Activated T-helper 1 cell treated with anti-CD3 and anti-CD28 coated beads, Interleukin-2, amount 50 U/mL, for 16 hours (primary cell): ENCODE results near the gene PHF12.

Source experiments
- DNase-seq, 2 donors: peaks; one replicate each; pipeline ENCODE4 v3.0.0-alpha.2; 2020; ENCODE audit warnings: low read depth in 1 of 2, low spot score in 1 of 2

Gene PHF12

DNA sequence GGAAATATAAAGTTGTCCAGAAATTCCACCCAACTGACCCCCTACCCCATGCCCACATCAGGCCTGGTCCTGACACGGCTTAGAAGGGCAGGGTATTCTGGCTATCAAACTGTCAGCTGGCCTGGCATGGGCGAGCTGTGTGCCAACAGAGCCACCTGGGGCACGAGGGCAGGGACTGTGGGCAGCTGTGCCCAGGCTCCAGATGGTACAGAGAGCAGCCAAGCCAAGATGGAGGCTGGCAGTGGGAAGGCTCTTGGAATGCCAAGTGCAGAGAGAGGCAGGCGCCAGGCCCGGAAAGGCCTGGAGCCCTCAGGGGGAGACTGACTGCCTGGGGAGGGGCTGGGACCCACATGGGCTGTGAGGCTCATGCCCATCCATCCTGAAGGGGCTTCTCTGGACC lies 24.3 kb upstream of the PHF12 start:
- no peak for DNase-seq

DNA sequence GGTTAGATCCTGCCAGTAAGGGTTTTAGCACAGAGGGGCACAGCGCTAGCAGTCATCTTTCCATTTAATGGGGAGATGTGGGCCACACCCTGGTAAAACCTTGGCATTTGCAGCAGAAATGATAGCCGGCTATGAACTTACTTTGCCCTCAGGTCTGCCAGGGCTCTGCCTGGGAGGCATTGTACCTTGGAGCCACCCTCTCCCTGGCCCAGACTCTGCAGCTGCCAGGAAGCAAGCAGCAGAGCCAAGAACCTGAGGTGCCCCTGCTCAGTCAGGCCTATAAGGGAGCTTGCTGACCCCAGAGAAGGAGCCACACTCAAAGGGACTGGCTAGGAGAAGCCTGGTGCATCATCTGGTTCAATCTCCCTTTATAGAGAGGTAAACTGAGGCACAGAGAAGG lies 23.7 kb upstream of the PHF12 start:
- DNase-seq = no peak

DNA sequence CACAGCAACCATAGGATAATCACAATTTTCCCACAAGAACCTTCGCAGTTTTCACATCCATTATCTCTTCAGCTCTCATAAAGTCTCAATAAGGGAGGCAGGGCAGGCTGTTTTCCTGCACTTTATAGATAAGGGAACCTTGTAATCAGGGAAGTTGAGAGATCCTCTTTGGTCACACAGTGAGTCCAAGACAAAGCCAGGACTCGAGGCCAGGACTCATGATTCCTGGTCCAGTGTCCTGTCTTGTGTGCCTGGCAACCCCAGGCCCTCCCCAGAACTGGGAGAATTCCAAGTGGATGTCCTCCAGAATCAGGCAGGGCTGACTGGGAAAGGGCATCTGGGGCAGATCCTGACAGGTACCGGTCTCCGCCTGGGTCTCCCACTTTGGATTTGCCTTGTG lies 23.1 kb upstream of the PHF12 start:
- no peak for DNase-seq

DNA sequence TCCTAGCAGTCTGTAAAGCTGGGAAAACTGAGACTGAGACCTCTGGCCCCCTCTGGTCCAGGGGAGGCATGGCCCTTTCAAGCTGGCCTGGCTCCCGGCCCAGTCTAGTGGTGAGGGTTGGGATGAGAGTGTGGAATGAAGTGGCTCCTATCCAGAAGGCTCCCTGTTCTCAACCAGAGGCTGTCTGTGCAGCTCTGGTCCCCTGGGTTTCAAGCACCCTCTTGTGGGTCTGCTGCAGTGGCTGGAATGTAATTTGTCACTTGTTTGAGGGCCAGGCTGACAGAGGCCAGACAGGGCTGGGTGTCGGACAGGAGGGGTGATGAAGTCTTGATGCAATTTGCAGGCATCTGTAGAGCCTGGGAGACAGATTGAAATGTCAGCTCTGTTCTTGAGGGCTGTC lies 22.1 kb upstream of the PHF12 start:
- no peak for DNase-seq

DNA sequence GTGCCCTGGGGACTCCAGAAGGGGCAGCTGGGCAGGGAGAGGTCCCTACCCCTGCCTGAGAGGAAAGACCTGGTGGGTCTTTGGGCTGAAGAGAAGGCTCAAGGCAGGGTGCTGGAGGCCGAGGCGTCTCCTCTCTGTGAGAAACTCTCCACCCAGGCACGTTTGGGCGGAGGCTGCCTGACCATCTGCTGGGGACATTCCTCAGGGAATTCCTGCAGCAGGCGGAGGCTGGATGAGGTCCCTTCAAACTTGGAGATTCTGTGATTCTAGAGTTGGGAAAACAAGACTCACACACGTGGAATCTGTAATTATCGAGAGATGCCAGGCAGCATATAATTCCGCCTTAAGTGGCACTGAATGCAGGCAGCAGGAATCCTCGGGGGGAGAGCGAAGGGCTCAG lies 21.1 kb upstream of the PHF12 start:
- no peak for DNase-seq

DNA sequence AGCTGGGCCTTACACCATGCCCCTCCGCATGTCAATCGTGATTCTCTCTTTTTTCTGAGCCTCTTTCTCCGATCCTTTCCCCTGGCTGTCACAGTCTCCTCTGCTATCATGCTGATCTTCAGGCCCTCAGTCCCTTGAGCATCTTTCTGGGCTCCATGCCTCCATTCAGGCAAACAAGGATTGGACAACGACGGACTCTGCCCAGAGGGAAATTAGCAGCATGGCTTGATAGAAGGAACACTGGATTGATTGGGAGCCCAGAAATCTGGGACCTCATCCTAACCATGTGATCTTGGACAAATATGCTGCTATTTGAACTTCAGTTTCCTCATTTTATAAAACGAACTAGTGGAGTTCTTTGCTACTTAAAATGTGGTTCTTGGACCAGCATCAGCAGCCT lies 19.6 kb upstream of the PHF12 start:
- DNase-seq = no peak

DNA sequence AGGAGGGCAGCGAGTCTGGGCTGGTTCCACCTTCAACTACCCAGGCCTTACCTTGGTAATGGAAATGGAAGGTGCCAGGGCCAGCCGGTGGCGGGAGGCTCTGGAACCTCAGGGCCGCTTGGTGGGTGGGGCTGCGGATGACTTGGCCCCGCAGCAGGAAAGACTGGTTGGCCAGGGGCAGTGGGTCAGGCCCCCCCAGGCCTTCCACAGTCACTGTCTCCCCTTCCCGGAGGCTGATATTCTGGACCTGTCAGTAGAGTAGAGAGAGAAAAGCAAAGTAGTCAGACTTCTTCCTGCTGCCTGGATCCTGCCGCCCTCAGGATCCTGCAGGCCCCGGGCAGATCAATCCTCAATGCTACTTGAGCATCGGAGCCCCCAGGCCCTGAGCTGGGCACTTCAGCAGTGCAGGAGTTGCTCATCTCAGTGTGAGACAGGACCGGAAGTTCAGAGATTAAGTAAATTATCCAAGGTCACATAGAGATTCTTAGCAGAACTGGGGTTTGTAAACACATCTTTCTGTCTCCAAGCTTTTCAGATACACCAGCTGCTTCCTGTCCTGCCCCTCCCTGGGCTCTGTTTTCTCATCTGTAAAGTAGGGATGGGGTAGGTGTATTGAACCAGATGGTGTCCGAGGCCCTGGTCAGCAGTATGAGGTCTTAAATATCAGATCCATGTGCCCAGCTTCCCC lies 18.5 kb upstream of the PHF12 start:
- no peak for DNase-seq

DNA sequence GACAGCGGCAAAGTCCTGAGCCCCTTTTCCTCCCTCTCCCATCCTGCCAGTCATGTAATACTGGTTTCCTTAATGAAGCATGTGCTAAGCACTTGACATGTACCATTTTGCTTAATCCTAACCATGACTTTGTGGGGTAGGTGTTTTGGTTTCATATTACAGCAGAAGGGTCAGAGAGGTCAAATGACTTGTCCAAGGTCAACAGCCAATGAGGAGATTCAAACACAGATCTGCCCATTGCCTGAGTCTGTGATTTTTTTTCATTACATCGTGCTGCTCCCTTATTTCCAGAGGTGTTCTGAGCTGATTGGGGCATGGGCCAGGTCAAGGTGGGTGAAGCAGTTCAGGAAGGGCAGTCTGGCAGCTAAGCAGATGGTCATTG lies 17.6 kb upstream of the PHF12 start:
- no peak for DNase-seq

DNA sequence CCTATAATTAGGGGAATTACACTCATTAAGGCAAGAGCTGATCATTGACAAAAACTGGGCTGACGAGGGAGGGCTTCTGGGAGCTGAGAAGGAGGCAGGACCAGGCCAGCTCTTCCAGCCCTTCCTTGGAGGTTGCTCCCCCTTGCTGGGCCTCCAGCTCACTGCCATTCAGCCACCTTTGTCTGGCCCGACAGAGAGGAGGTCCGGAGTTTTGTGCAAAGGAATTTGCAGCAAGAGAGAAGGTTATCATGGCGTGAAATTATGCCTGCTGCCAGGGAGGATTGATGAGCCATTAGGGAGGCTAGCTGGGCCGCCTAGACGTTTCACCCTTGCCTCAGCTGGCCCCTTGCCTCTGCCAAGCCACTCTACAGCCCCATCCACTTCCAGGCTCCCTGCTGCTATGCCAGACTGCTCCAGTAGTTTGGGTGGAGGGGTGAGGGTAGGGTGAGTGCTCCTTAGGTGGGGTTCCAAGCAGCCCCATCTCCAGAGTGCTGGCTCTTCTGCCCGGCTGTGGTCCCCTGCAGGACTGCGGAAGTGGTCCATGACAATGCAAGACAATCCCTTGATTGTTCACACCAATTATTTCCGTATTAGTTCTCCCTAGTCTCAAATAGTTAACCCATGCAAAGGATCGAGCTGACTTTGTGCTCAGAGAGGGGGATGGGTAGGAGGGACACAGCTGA lies 17.1 kb upstream of the PHF12 start:
- DNase-seq = no peak

DNA sequence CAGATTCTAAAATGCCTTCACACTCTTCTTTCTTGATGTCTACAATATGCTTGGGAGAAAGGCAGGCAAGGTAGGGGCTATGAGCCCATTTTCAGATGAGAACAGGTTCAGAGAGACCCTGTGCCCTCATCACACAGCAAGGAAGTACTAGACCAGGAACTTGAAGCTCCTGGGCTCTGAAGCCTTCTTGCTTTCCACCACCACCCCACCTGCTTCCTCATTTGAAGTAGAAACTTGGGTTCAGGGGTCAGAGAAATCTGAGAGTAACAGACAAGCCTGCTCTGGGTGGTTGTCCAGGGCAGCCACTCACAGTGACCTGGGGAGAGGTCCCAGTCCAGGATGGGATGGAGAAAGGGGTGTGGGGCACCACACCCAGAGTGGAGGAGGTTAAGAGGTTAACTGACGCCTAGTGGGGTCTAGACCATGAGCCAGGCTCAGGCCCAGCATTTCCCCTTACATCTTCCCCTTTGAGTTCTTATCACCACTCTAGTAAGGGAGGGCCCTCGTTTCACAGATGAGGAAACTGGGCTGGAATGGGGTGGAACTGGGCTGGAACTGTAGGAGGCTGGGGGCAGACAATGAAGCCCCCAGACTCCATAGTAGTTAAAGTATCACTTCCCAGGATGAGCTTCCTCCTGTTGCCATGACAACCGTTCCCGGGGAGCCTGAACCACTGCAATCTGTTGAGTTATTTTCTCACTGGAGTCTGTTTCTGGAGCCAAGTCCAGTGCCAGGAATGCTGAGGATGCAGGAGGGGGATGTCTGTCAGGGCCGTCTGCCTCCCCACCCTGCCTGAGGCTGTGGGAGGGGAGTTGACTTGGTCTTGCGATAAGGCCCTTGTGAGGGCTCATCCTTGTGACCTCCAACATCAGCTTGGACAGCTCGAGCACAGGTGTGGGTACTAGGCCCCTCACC lies 16.2 kb upstream of the PHF12 start:
- no peak for DNase-seq

DNA sequence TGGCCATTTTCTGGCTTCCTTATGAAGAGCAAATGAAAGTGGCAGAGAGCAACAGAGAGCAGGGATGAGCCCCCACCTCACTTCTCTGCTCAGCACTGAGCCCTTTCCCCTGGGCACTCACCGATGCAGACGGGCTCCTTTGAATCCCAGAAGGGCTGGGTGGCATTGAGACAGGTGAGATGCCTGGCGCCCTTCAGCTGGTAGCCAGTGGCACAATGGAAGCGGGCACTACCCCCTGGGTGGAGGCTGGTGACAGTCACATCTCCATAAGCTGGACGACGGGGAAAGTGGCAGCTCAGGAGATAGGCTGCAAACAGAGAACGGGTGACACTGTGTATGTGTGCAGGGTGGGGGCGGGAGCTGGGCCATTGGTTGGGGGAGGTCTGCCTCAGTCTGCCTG lies 12.5 kb upstream of the PHF12 start:
- no peak for DNase-seq

DNA sequence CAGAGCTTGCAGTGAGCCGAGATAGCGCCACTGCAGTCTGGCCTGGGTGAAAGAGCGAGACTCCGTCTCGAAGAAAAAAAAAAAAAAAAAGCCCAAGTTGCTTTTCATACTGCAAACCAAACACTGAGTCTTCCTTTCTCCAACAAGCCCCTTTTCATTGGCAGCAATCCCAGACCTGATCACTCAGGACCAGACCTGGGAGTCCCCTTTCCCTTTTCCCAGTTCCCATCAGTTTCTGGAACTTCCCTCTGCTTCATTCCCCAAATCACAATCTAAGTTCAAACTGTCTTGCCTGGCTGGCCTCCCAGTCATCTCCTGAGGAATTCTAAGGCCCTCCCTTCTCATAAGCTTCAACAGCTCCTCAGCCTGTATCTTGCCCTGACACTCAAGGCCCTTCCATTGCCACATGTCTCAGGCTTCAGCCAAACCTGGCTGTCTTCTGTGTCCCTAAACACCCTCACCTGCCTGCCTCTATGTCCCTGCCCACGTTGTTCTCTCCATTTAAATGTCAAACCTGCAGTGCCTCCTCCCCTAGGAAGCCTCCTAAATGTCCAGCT lies 11.8 kb upstream of the PHF12 start:
- DNase-seq = no peak

DNA sequence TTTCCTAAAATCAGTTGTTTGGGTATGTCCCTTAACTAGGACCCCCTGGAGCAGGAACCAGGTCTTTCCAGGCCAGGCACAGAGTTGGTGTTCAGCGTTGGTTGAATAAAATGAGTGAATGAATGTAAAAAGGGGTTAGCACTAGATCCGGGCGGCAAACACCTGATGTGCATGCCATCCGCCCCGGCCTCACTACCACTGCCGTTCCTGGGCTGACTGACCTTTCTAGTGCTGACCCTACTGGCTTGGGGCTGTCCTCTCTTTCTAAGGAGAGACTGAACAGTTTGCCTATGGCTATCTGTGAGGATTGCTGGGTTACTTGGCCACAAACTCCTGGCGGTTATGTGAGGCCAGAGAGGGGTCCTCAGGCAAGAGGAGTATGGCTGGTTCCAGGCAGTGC lies 10.1 kb upstream of the PHF12 start:
- DNase-seq = no peak

DNA sequence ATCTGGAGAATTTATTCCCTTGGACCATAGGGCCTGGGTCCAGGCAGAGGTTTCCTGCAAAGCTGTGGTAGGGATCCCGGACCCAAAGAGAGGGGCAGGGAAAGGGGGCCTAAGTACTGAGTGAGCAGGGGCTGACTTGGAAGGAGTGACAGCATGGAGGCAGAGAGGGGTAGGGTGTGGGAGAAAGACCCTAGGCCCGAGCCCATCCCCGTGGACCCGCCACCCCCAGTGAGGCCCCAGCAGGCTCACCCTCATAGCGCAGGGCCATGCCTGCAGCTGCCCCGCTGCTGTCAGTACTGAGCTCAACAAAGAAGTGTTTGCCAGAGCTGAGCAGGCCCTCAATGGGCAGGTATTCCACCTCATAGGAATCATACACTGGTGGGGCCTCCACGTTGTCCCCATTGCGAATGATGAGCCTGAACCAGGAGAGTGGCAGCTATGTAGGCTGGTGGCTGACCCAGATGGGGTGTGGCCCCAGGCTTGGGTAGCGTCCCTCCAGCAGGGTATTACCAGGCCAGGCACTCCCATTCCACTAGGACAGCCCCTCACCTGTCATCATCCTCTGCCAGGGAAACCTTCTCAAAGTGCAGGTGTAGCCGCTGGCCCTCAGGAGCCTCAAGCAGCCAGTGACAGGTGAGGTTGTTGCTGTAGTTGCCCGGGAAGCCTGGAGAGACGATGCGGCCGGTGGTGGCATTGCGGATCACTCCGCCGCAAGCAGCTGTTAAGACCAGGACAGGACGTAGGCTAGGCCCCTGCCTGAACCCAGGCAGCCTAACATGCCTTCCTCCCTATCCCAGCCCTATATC lies 9.1 kb upstream of the PHF12 start:
- no peak for DNase-seq

DNA sequence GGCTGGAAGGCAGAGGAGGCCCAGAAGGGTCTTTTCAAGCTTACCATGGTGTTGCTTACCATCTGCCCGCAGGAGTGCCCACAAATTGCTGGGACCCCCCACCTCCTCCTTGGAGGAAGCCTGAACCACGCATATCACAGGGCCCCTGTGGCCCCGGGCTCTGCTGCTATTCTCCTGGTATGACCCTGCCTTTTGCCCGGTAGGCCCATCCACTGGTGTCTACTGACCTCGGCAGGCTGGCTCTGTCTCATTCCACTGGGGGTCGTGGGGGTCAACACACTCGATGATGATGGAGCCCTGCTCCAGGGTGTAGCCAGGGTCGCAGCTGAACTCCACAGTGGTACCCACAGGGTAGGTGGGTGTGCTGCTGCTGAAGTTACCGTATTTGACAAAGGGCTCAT lies 8.2 kb upstream of the PHF12 start:
- DNase-seq = no peak

DNA sequence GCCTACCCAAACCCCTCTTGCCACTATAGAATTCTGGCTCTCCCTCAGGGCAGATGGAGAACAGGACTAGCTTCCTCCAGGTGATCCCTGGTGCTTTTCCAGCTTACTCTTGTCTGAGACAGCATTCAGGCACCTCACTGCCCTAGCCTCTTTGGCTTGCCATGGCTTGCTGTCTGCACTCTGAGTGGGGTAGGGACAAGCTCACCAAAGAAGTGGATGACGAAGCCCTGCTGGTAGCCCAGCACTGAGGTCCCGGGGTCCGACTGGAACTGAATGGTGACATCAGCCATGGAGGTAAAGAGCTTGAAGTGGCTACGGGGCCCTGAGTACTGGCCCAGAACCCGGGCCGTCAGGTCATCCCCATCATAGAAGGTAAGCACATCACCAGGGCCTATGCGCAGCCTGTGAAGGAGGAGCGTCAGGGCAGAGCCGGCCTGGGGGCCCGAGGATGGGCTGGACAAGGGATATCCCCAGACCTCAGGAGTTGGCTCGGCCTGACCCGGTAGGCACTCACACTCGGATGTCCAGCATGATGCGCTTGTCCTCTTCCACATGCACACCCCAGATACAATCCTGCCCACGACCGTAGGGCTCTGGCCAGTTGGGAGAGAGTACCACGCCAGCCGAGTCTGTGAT lies 7.6 kb upstream of the PHF12 start:
- DNase-seq = no peak

DNA sequence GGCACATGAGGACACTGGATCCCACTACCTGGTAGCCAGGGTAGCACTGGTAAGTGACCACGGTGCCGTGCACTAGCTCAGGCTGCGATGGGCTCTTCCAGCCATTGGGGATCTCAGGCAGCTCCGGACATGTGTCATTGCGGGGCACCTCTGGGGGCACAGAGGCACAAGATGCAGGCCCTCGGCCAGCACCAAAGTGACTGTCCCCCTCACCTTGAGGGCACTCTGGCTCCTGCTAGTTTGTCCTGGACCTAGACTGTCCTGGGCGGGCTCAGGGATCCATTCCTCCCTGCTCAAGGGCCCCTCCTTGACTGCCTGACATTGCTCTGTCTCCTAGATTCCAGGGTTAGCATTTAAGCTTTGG lies 6.7 kb upstream of the PHF12 start:
- no peak for DNase-seq

DNA sequence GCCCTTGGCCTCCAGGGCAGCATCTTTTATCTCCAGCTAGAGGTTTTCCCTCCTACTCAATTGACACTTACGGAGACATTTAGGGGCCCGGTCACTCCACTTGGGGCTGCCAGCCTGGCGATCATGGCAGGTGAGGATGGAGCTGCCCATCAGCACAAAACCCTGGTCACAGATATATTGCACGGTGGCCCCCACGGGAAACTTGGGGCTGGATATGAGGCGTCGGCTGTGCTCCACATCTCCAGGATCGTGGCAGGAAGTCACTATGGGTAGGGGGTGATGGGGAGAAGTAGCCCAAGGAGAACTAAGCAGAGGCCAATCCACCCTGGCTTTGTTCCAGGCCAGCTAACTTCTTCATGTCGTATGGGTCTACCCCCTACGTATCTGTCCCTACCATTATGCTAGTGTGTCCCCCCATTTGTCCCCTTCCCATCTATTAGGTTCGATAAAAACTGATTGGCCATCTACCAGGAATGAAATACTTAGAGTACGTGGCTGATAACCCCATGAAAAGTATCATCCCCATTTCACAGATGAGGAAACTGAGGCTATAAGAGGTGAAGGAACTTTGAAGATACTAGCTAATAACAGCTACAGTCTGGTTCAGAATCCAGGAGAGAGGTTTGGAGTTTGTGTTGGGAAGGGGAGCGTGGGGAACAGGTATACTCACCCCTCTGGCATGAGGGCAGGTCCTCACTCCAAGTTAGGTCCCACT lies 6.1 kb upstream of the PHF12 start:
- DNase-seq = no peak

DNA sequence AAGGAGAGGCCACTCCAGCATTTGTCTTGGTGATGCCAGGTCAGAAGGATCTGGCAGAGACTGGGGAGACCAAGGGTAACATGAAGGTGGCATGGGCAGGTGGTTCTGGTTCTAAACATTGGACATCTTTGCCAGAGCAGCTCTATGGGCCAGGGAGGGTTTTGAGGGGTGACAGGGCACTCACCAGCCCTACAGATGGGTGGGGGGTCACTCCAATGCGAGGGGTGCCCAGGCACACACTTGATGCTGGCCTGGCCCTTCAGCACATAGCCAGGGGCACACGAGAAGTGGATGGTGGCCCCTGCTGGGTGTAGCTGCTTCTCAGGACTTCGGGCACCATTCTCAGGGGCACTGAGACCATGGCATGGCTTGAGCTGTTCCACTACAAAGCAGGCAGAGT lies 5.5 kb upstream of the PHF12 start:
- DNase-seq = no peak

DNA sequence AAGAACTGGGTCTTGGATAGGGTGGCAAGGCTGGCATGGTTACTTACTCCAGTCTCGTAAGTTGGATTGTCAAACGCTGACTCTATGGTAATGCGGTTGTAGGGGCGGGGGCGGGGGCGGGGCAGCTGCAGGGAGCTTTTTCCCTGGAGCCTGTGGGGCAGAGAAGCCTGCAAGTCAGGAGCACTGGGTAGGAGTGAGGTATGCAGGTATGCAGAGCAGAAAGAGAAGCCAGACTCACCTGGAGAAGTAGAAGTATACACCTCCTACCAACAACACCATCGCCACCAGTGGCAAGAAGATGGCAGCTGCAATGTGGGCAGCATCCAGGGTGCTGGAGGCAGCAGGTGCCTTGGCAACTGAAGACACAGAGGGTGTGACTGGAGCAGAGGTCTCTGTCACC lies 4.8 kb upstream of the PHF12 start:
- DNase-seq = no peak
